Stimulated activated CD8-positive, alpha-beta memory T cell treated with anti-CD3 and anti-CD28 coated beads, Interleukin-12 subunit alpha, Interleukin-12 subunit beta, amount 100 ng/mL, for 4 hours (primary cell): Measurements from ENCODE around the gene GNPTAB.

Experiments used
- DNase-seq: peaks from one replicate; pipeline ENCODE4 v3.0.0-alpha.2; 2020; ENCODE audit warnings: low read depth

Gene GNPTAB

GRCh38 chr12:101804409-101804808, 26.4 kb downstream of the GNPTAB start:
- DNase-seq = no peak

GRCh38 chr12:101803978-101804377, 26.8 kb downstream of the GNPTAB start:
- no peak for DNase-seq

GRCh38 chr12:101802486-101802885, 28.3 kb downstream of the GNPTAB start:
- DNase-seq = no peak

GRCh38 chr12:101799774-101800173, 31.0 kb downstream of the GNPTAB start:
- no peak for DNase-seq

GRCh38 chr12:101795786-101796185, 35.0 kb downstream of the GNPTAB start:
- no peak for DNase-seq

GRCh38 chr12:101795013-101795412, 35.7 kb downstream of the GNPTAB start:
- no peak for DNase-seq

GRCh38 chr12:101794574-101794973, 36.2 kb downstream of the GNPTAB start:
- DNase-seq = no peak

GRCh38 chr12:101793401-101793800, 37.4 kb downstream of the GNPTAB start:
- no peak for DNase-seq

GRCh38 chr12:101792046-101792931, 38.5 kb downstream of the GNPTAB start:
- no peak for DNase-seq

- no peak for DNase-seq
Measured at GRCh38 chr12:101789171-101789570, 41.6 kb downstream of the GNPTAB start.

- DNase-seq = no peak
Measured at GRCh38 chr12:101785671-101786070, 45.1 kb downstream of the GNPTAB start.

- DNase-seq = no peak
Measured at GRCh38 chr12:101784376-101784775, 46.4 kb downstream of the GNPTAB start.

GRCh38 chr12:101783838-101784237, 46.9 kb downstream of the GNPTAB start:
- no peak for DNase-seq

GRCh38 chr12:101783150-101783549, 47.6 kb downstream of the GNPTAB start:
- DNase-seq = no peak

- no peak for DNase-seq
Measured at GRCh38 chr12:101782273-101782731, 48.5 kb downstream of the GNPTAB start.

GRCh38 chr12:101781834-101782233, 48.9 kb downstream of the GNPTAB start:
- DNase-seq = no peak

GRCh38 chr12:101780599-101780998, 50.2 kb downstream of the GNPTAB start:
- no peak for DNase-seq

- no peak for DNase-seq
Measured at GRCh38 chr12:101779626-101780025, 51.1 kb downstream of the GNPTAB start.

- DNase-seq = no peak
Measured at GRCh38 chr12:101779200-101779599, 51.6 kb downstream of the GNPTAB start.

GRCh38 chr12:101777978-101778377, 52.8 kb downstream of the GNPTAB start:
- no peak for DNase-seq

GRCh38 chr12:101777485-101777884, 53.3 kb downstream of the GNPTAB start:
- no peak for DNase-seq

GRCh38 chr12:101775816-101776215, 54.9 kb downstream of the GNPTAB start:
- DNase-seq = no peak

GRCh38 chr12:101773650-101774162, 57.1 kb downstream of the GNPTAB start:
- peak; percentile 24 for DNase-seq
